ENCODE results near the gene PPP1R2.

The PPP1R2 gene

DNA sequence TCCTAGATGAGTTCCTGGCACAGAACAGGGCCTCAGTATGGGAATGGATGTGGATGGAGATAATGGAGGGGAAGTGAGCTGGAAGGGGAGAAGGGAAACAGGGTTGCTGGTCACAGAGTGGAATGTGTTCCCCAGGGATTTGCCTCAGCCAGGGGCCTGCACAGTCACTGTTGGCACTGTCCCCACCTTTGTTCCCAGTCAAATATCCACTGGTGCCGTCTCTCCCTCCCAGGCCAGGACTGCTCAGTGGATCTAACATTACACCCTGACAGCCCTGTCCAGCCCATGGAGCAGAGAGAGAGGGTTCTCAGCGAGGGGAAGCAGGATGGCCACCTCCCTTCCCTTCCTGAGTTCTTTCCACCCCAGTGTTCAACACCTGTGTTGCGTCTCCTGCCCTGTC, 1.5 kb upstream of the PPP1R2 start:
- Histone ChIP-seq H2AFZ (ENCODE audit: low read depth, low read length) (no peak overlapping the region), H3K4me3 (ENCODE audit: low read depth in 1 of 2, low read length in 2 of 2) (no peak overlapping the region), H3K9me3 (ENCODE audit: insufficient read depth, low read length, severe bottlenecking) (no peaks in the 10 kb centered on the region), H3K27me3 (ENCODE audit: insufficient read depth, low read length, poor library complexity) (no peaks in the 10 kb centered on the region), H4K20me1 (ENCODE audit: insufficient read depth, low read length) (peaks cover 22% of the 10 kb centered on the region), H3K4me1 (ENCODE audit: insufficient read depth, low read length) (peaks cover 63% of the 10 kb centered on the region), H3K27ac (ENCODE audit: low read length) (no peak overlapping the region), H3K36me3 (ENCODE audit: insufficient read depth, low read length) (peaks cover 4% of the 10 kb centered on the region), H3K79me2 (ENCODE audit: insufficient read depth, low read length) (peaks cover 35% of the 10 kb centered on the region), H3K9ac (ENCODE audit: low read depth, low read length) (no peak overlapping the region), H3K4me2 (ENCODE audit: insufficient read depth, low read length) (no peak overlapping the region)
- ATAC-seq (ENCODE audit: insufficient read depth, low read depth) (no peak), DNase-seq (no peak)
- TF ChIP-seq EZH2 (IDR thresholded peaks at IDR 0.05; ENCODE audit: borderline replicate concordance, low read depth, low read length, severe bottlenecking): no peak
- no peak for TF ChIP-seq CTCF (IDR thresholded peaks at IDR 0.05; ENCODE audit: borderline replicate concordance, extremely low read depth, low read length, poor library complexity, severe bottlenecking)

GRCh38 chr3:195544230-195544536, 1.1 kb upstream of the PPP1R2 start:
- H3K4me2 ChIP-seq (ENCODE audit: insufficient read depth, low read length): no peak overlapping the region
- H3K27me3 ChIP-seq (ENCODE audit: insufficient read depth, low read length, poor library complexity): no peaks in the 10 kb centered on the region
- peaks cover 26% of the 10 kb centered on the region for H4K20me1 ChIP-seq (ENCODE audit: insufficient read depth, low read length)
- H3K9me3 ChIP-seq (ENCODE audit: insufficient read depth, low read length, severe bottlenecking): no peaks in the 10 kb centered on the region
- DNase-seq: no peak
- TF ChIP-seq EZH2 (IDR thresholded peaks at IDR 0.05; ENCODE audit: borderline replicate concordance, low read depth, low read length, severe bottlenecking) (no peak), CTCF (IDR thresholded peaks at IDR 0.05; ENCODE audit: borderline replicate concordance, extremely low read depth, low read length, poor library complexity, severe bottlenecking) (no peak)
- H3K4me1 ChIP-seq (ENCODE audit: insufficient read depth, low read length): peaks cover 62% of the 10 kb centered on the region
- no peak overlapping the region for H2AFZ ChIP-seq (ENCODE audit: low read depth, low read length)
- H3K27ac ChIP-seq (ENCODE audit: low read length): no peak overlapping the region
- H3K4me3 ChIP-seq (ENCODE audit: low read depth in 1 of 2, low read length in 2 of 2): no peak overlapping the region
- H3K9ac ChIP-seq (ENCODE audit: low read depth, low read length): no peak overlapping the region
- H3K36me3 ChIP-seq (ENCODE audit: insufficient read depth, low read length): peaks cover 4% of the 10 kb centered on the region
- no peak for ATAC-seq (ENCODE audit: insufficient read depth, low read depth)
- H3K79me2 ChIP-seq (ENCODE audit: insufficient read depth, low read length): peaks cover 39% of the 10 kb centered on the region

DNA sequence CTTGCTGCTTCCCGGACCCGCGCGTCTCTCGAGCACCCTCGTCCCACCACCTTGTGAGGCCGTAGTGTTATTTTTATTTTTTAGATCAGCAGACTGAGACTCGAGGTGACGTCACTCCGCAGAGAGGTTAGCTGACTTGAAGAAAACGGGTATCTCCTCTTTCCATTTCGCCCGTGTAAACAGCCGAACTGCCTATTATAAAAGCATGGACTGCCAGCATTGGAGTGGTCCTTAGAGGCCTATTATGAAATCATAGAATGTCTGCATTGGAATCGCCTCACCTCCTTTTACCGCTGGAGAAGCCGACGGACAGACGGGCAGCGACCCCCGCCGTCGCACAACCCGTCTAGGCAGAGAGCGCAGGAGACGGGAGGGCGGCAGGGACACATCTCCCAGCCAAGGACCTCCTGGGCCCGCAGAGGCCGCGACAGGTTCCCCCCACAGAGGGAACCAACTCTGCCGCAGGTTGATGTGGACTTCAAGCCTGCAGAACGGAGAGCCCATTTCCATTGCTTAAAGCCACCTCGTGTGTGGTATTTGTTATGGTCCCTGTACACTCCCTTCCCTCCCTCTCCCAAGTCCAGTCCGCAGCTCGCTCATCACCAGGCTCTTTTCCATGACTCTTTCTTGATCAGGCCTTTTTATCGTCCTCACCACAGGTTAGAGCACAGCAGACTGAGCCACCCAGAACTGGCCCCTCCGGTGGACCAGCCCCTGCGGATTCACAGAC, 540 bp upstream of the PPP1R2 start:
- Histone ChIP-seq H3K4me3 (ENCODE audit: low read depth in 1 of 2, low read length in 2 of 2) (peak overlapping the region; percentile 40 to 95), H3K79me2 (ENCODE audit: insufficient read depth, low read length) (peaks cover 45% of the 10 kb centered on the region), H3K36me3 (ENCODE audit: insufficient read depth, low read length) (peaks cover 4% of the 10 kb centered on the region), H3K4me2 (ENCODE audit: insufficient read depth, low read length) (peak overlapping the region; percentile 88), H3K27me3 (ENCODE audit: insufficient read depth, low read length, poor library complexity) (no peaks in the 10 kb centered on the region), H4K20me1 (ENCODE audit: insufficient read depth, low read length) (peaks cover 29% of the 10 kb centered on the region), H3K9me3 (ENCODE audit: insufficient read depth, low read length, severe bottlenecking) (no peaks in the 10 kb centered on the region), H2AFZ (ENCODE audit: low read depth, low read length) (peak overlapping the region; percentile 96), H3K27ac (ENCODE audit: low read length) (peak overlapping the region; percentile 75), H3K4me1 (ENCODE audit: insufficient read depth, low read length) (peaks cover 67% of the 10 kb centered on the region), H3K9ac (ENCODE audit: low read depth, low read length) (peak overlapping the region; percentile 90)
- TF ChIP-seq EZH2 (IDR thresholded peaks at IDR 0.05; ENCODE audit: borderline replicate concordance, low read depth, low read length, severe bottlenecking): no peak
- TF ChIP-seq CTCF (IDR thresholded peaks at IDR 0.05; ENCODE audit: borderline replicate concordance, extremely low read depth, low read length, poor library complexity, severe bottlenecking): no peak
- DNase-seq (no peak), ATAC-seq (ENCODE audit: insufficient read depth, low read depth) (no peak)

Data from DND-41 (cell line).